Endodermal cell (in vitro differentiated cells): Measurements from ENCODE around the gene SPACA7. TPM values are rescaled to one million over a fixed set of nuclear protein-coding genes. Genes with fewer than 3 reads are reported as not detected.

ENCODE experiments used
- DNase-seq: peaks from one replicate; pipeline ENCODE4 v3.0.0-alpha.2; 2017
- H3K27ac ChIP-seq: 2 replicates; pipeline ENCODE4 v1.5.1; 2013; ENCODE audit warnings: mild to moderate bottlenecking, low read depth, low read length, moderate library complexity
- H3K27me3 ChIP-seq: 2 replicates; pipeline ENCODE4 v1.6.1; 2013; ENCODE audit warnings: mild to moderate bottlenecking, low read length, moderate library complexity; ENCODE audit not compliant: insufficient read depth, control insufficient read depth, poor library complexity, severe bottlenecking
- H3K36me3 ChIP-seq: 2 replicates; pipeline ENCODE4 v1.7.0; 2013; ENCODE audit warnings: mild to moderate bottlenecking, low read length, moderate library complexity; ENCODE audit not compliant: control insufficient read depth, insufficient read depth
- H3K4me1 ChIP-seq: one replicate; pipeline ENCODE4 v1.7.0; 2013; ENCODE audit warnings: low read length; ENCODE audit not compliant: control insufficient read depth, insufficient read depth
- H3K4me3 ChIP-seq: 2 replicates; pipeline ENCODE4 v1.5.1; 2013; ENCODE audit warnings: mild to moderate bottlenecking, low read length, moderate library complexity
- H3K9ac ChIP-seq: 2 replicates; pipeline ENCODE4 v1.6.1; 2013; ENCODE audit warnings: mild to moderate bottlenecking, low read length, moderate library complexity; ENCODE audit not compliant: poor library complexity, severe bottlenecking; ENCODE audit errors: extremely low read depth
- H3K9me3 ChIP-seq: 2 replicates; pipeline ENCODE4 v1.6.1; 2013; ENCODE audit warnings: mild to moderate bottlenecking, low read length, moderate library complexity; ENCODE audit not compliant: control insufficient read depth
- H3K27ac Mint-ChIP-seq: 2 replicates; pipeline ENCODE4 v1.8.0; 2020; ENCODE audit warnings: mixed read lengths
- H3K27me3 Mint-ChIP-seq: 2 replicates; pipeline ENCODE4 v1.8.0; 2021; ENCODE audit warnings: mild to moderate bottlenecking, mixed read lengths; ENCODE audit not compliant: insufficient read depth
- H3K36me3 Mint-ChIP-seq: 2 replicates; pipeline ENCODE4 v1.8.0; 2020; ENCODE audit warnings: low read depth, mixed read lengths
- H3K4me1 Mint-ChIP-seq: 2 replicates; pipeline ENCODE4 v1.8.0; 2020; ENCODE audit warnings: mixed read lengths
- H3K4me3 Mint-ChIP-seq: 2 replicates; pipeline ENCODE4 v1.8.0; 2020; ENCODE audit warnings: mild to moderate bottlenecking, moderate library complexity, mixed read lengths
- H3K9me3 Mint-ChIP-seq: 2 replicates; pipeline ENCODE4 v1.8.0; 2020; ENCODE audit warnings: mild to moderate bottlenecking, mixed read lengths
- CTCF ChIP-seq: fragments of 200-600 bp; sonication (generic); conservative IDR thresholded peaks from 2 replicates; pipeline ENCODE4 v1.5.0; 2021; ENCODE audit warnings: antibody characterized with exemption, mild to moderate bottlenecking
- WGBS, 2 experiments: methylation state at CpG; one replicate each; pipeline versions ENCODE4 v1.1.5 to v1.1.7; 2013; ENCODE audit warnings: missing lambda C conversion rate in 2 of 2, mixed read lengths in 1 of 2; ENCODE audit not compliant: insufficient coverage in 1 of 2, insufficient read length in 1 of 2; 5-methylcytosine and 5-hydroxymethylcytosine counted together
- total RNA-seq, 2 donors: library from RNA; stranded (reverse); fragmentation: NEBNext Ultra II Directional in 1 of 2; extraction: Animal tissue kit (Norgen Biotek cat#: 25700) in 1 of 2; gene quantifications; 2 replicates in 1 of 2; 3 replicates in 1 of 2; pipeline ENCODE4 v1.2.1, GENCODE V29; 2021

Gene SPACA7
- total RNA-seq, 2 donors from 2014 or later = not detected

GRCh38 chr13:112474869-112475268 lies 98.7 kb downstream of the SPACA7 start:
- no peaks in the 10 kb centered on the region for H3K27me3 ChIP-seq
- no peak for DNase-seq
- no peaks in the 10 kb centered on the region for H3K36me3 ChIP-seq
- no peaks in the 10 kb centered on the region for H3K36me3 Mint-ChIP-seq
- peaks cover 2% of the 10 kb centered on the region for H3K9me3 Mint-ChIP-seq
- H3K9ac ChIP-seq = no peak overlapping the region
- no peaks in the 10 kb centered on the region for H3K9me3 ChIP-seq
- H3K27ac ChIP-seq = no peak overlapping the region
- H3K27ac Mint-ChIP-seq = no peak overlapping the region
- H3K4me1 ChIP-seq = no peaks in the 10 kb centered on the region
- no peak overlapping the region for H3K4me3 Mint-ChIP-seq
- no peaks in the 10 kb centered on the region for H3K27me3 Mint-ChIP-seq
- no peak overlapping the region for H3K4me3 ChIP-seq
- WGBS, 2 experiments = 93 to 97% methylated on average over 5 to 8 of the region's 8 CpGs
- H3K4me1 Mint-ChIP-seq = no peaks in the 10 kb centered on the region
- TF ChIP-seq CTCF = no peak

- Histone ChIP-seq H3K36me3 (no peaks in the 10 kb centered on the region), H3K27ac (no peak overlapping the region), H3K27me3 (no peaks in the 10 kb centered on the region), H3K4me1 (no peaks in the 10 kb centered on the region), H3K4me3 (no peak overlapping the region), H3K9me3 (no peaks in the 10 kb centered on the region), H3K9ac (no peak overlapping the region)
- DNase-seq = no peak
- Mint-ChIP-seq H3K4me1 (no peaks in the 10 kb centered on the region), H3K27ac (no peak overlapping the region), H3K27me3 (no peaks in the 10 kb centered on the region), H3K4me3 (no peak overlapping the region), H3K36me3 (no peaks in the 10 kb centered on the region), H3K9me3 (peaks cover 2% of the 10 kb centered on the region)
- no peak for TF ChIP-seq CTCF
- WGBS, 2 experiments = 100% methylated on average over 1 of the region's 1 CpG
Measured at GRCh38 chr13:112475889-112476288, 99.7 kb downstream of the SPACA7 start.

- H3K27ac Mint-ChIP-seq = no peak overlapping the region
- no peak for DNase-seq
- Histone ChIP-seq H3K9me3 (no peaks in the 10 kb centered on the region), H3K27ac (no peak overlapping the region), H3K27me3 (no peaks in the 10 kb centered on the region), H3K9ac (no peak overlapping the region), H3K4me3 (no peak overlapping the region), H3K4me1 (no peaks in the 10 kb centered on the region), H3K36me3 (no peaks in the 10 kb centered on the region)
- TF ChIP-seq CTCF = no peak
- H3K4me3 Mint-ChIP-seq = no peak overlapping the region
- H3K36me3 Mint-ChIP-seq = no peaks in the 10 kb centered on the region
- H3K27me3 Mint-ChIP-seq = no peaks in the 10 kb centered on the region
- peaks cover 2% of the 10 kb centered on the region for H3K9me3 Mint-ChIP-seq
- no peaks in the 10 kb centered on the region for H3K4me1 Mint-ChIP-seq
- WGBS, 2 experiments = 92 to 98% methylated on average over 7 to 9 of the region's 9 CpGs
Measured at GRCh38 chr13:112477070-112477619, 101.0 kb downstream of the SPACA7 start.
